MM.1S (cell line): Measurements from ENCODE around the gene FIS1.

ENCODE experiments used
- DNase-seq: peaks from one replicate; pipeline ENCODE4 v3.0.0-alpha.2; 2015
- H2AFZ ChIP-seq: fragments of 300-600 bp; sonication (generic); 2 replicates; pipeline ENCODE4 v1.6.0; 2016; ENCODE audit warnings: antibody characterized with exemption, low read length
- H3F3A ChIP-seq: fragments of 300-600 bp; sonication (generic); 2 replicates; pipeline ENCODE4 v1.6.1; 2016; ENCODE audit warnings: mild to moderate bottlenecking, antibody characterized with exemption, low read length, moderate library complexity, mixed read lengths; ENCODE audit not compliant: insufficient read depth
- H3K27ac ChIP-seq: fragments of 300-600 bp; sonication (generic); 2 replicates; pipeline ENCODE4 v1.5.1; 2016; ENCODE audit warnings: mild to moderate bottlenecking, low read length
- H3K27me3 ChIP-seq: fragments of 300-600 bp; sonication (generic); replicated peaks from 2 replicates; pipeline ENCODE4 v1.6.0; 2016; ENCODE audit warnings: low read length; ENCODE audit not compliant: insufficient read depth
- H3K36me3 ChIP-seq: fragments of 300-600 bp; sonication (generic); replicated peaks from 2 replicates; pipeline ENCODE4 v1.6.1; 2016; ENCODE audit warnings: mild to moderate bottlenecking, low read length, mixed read lengths; ENCODE audit not compliant: insufficient read depth
- H3K4me1 ChIP-seq: fragments of 300-600 bp; sonication (generic); 2 replicates; pipeline ENCODE4 v1.6.1; 2016; ENCODE audit warnings: low read length, mixed read lengths
- H3K4me2 ChIP-seq: fragments of 300-600 bp; sonication (generic); 2 replicates; pipeline ENCODE4 v1.6.0; 2016; ENCODE audit warnings: low read depth, low read length
- H3K4me3 ChIP-seq: fragments of 300-600 bp; sonication (generic); 2 replicates; pipeline ENCODE4 v1.5.1; 2016; ENCODE audit warnings: low read length, mixed read lengths
- H3K79me2 ChIP-seq: fragments of 300-600 bp; sonication (generic); 2 replicates; pipeline ENCODE4 v1.6.1; 2016; ENCODE audit warnings: mixed run types, low read length, mixed read lengths
- H3K9ac ChIP-seq: fragments of 300-600 bp; sonication (generic); 2 replicates; pipeline ENCODE4 v1.6.1; 2016; ENCODE audit warnings: low read length, mixed read lengths
- H3K9me2 ChIP-seq: fragments of 300-600 bp; sonication (generic); replicated peaks from 2 replicates; pipeline ENCODE4 v1.6.1; 2016; ENCODE audit warnings: mild to moderate bottlenecking, low read length, mixed read lengths; ENCODE audit not compliant: insufficient read depth
- H3K9me3 ChIP-seq: fragments of 300-600 bp; sonication (generic); replicated peaks from 2 replicates; pipeline ENCODE4 v1.6.1; 2016; ENCODE audit warnings: mild to moderate bottlenecking, low read length, mixed read lengths; ENCODE audit not compliant: insufficient read depth
- H4K20me1 ChIP-seq: fragments of 300-600 bp; sonication (generic); 2 replicates; pipeline ENCODE4 v1.6.1; 2016; ENCODE audit warnings: mild to moderate bottlenecking, low read length, moderate library complexity, mixed read lengths; ENCODE audit not compliant: insufficient read depth
- CTCF ChIP-seq: fragments of 300-600 bp; sonication (generic); IDR thresholded peaks from 2 replicates; pipeline ENCODE4 v1.5.1; 2016; ENCODE audit warnings: antibody characterized with exemption, low read length, mixed read lengths
- EZH2 ChIP-seq: fragments of 300-600 bp; sonication (generic); optimal IDR thresholded peaks from 2 replicates; pipeline ENCODE3; 2017; ENCODE audit warnings: low read depth, mild to moderate bottlenecking, antibody characterized with exemption, low read length, mixed read lengths
- EZH2phosphoT487 ChIP-seq: fragments of 300-600 bp; sonication (generic); IDR thresholded peaks from 2 replicates; pipeline ENCODE4 v1.6.1; 2018; ENCODE audit warnings: antibody characterized with exemption, low read length

Gene FIS1

GRCh38 chr7:101245147-101245668 is 327 bp upstream of the FIS1 start:
- Histone ChIP-seq H3F3A (no peaks in the 10 kb centered on the region), H3K9me2 (no peaks in the 10 kb centered on the region), H4K20me1 (no peaks in the 10 kb centered on the region), H3K27me3 (no peaks in the 10 kb centered on the region), H3K9ac (peak overlapping the region; percentile 99; the same call in 1 of the 2 replicates), H3K4me2 (peak overlapping the region; percentile 99), H3K4me3 (peak overlapping the region; percentile 100), H3K9me3 (no peaks in the 10 kb centered on the region), H3K27ac (no peak overlapping the region; the same call in 1 of the 2 replicates), H3K36me3 (no peaks in the 10 kb centered on the region), H3K79me2 (peaks cover 57% of the 10 kb centered on the region), H2AFZ (peak overlapping the region; percentile 99), H3K4me1 (peaks cover 5% of the 10 kb centered on the region; the same call in 1 of the 2 replicates)
- TF ChIP-seq EZH2 (no peak), CTCF (no peak), EZH2phosphoT487 (no peak)
- no peak for DNase-seq

- Histone ChIP-seq H3K9me2 (no peaks in the 10 kb centered on the region), H2AFZ (peak overlapping the region; percentile 99), H3K27me3 (no peaks in the 10 kb centered on the region), H3K4me3 (peak overlapping the region; percentile 100), H3K27ac (peak overlapping the region; percentile 81), H3K4me1 (peaks cover 5% of the 10 kb centered on the region; the same call in 1 of the 2 replicates), H3K79me2 (peaks cover 46% of the 10 kb centered on the region), H3K36me3 (no peaks in the 10 kb centered on the region), H3F3A (no peaks in the 10 kb centered on the region), H3K4me2 (peak overlapping the region; percentile 99), H3K9me3 (no peaks in the 10 kb centered on the region), H3K9ac (peak overlapping the region; percentile 99), H4K20me1 (no peaks in the 10 kb centered on the region)
- TF ChIP-seq EZH2phosphoT487, result no peak
- no peak for TF ChIP-seq EZH2
- no peak for TF ChIP-seq CTCF
- no peak for DNase-seq
Measured at GRCh38 chr7:101243646-101244374, 1.1 kb downstream of the FIS1 start.

- Histone ChIP-seq H3K9ac (no peak overlapping the region), H3F3A (no peaks in the 10 kb centered on the region), H3K4me1 (peaks cover 5% of the 10 kb centered on the region; the same call in 1 of the 2 replicates), H2AFZ (no peak overlapping the region), H4K20me1 (no peaks in the 10 kb centered on the region), H3K4me3 (no peak overlapping the region), H3K27me3 (no peaks in the 10 kb centered on the region), H3K4me2 (no peak overlapping the region), H3K9me3 (no peaks in the 10 kb centered on the region), H3K27ac (no peak overlapping the region), H3K79me2 (peaks cover 34% of the 10 kb centered on the region), H3K9me2 (no peaks in the 10 kb centered on the region), H3K36me3 (no peaks in the 10 kb centered on the region)
- no peak for TF ChIP-seq CTCF
- no peak for TF ChIP-seq EZH2
- no peak for TF ChIP-seq EZH2phosphoT487
- DNase-seq, result no peak
Measured at GRCh38 chr7:101241443-101242349, 3.2 kb downstream of the FIS1 start.
